Loucy (cell line): ENCODE data around the gene CCDC61.
A peak's percentile ranks its signal among the peaks of the same experiment; 100 is the strongest.

Experiments
- H2AFZ ChIP-seq: fragments of 200-600 bp; sonication (generic); 2 replicates; pipeline ENCODE4 v1.6.0; 2016; ENCODE audit warnings: antibody characterized with exemption, mild to moderate bottlenecking, low read length, moderate library complexity
- H3F3A ChIP-seq: fragments of 200-600 bp; 2 replicates; pipeline ENCODE4 v1.6.0; 2016; ENCODE audit warnings: antibody characterized with exemption, low read depth, mild to moderate bottlenecking
- H3K27me3 ChIP-seq: fragments of 200-600 bp; sonication (generic); 2 replicates; pipeline ENCODE4 v1.6.1; 2014; ENCODE audit warnings: low read length, mild to moderate bottlenecking; ENCODE audit not compliant: insufficient read depth, poor library complexity, severe bottlenecking
- H3K36me3 ChIP-seq: fragments of 200-600 bp; sonication (generic); 2 replicates; pipeline ENCODE4 v1.6.1; 2016; ENCODE audit warnings: low read length; ENCODE audit not compliant: insufficient read depth
- H3K4me1 ChIP-seq: fragments of 200-600 bp; sonication (generic); 2 replicates; pipeline ENCODE4 v1.5.1; 2014; ENCODE audit warnings: low read length, mild to moderate bottlenecking; ENCODE audit not compliant: insufficient read depth, poor library complexity, severe bottlenecking
- H3K4me2 ChIP-seq: fragments of 200-600 bp; sonication (generic); 2 replicates; pipeline ENCODE4 v1.6.0; 2014; ENCODE audit warnings: antibody characterized with exemption, low read length, low read depth, mild to moderate bottlenecking; ENCODE audit not compliant: poor library complexity, severe bottlenecking
- H3K4me3 ChIP-seq: fragments of 200-600 bp; sonication (generic); 2 replicates; pipeline ENCODE4 v1.5.1; 2014; ENCODE audit warnings: low read length, mild to moderate bottlenecking, mixed read lengths; ENCODE audit not compliant: poor library complexity, severe bottlenecking
- H3K79me2 ChIP-seq: fragments of 200-600 bp; sonication (generic); 2 replicates; pipeline ENCODE4 v1.6.1; 2014; ENCODE audit warnings: low read length; ENCODE audit not compliant: insufficient read depth
- H3K9ac ChIP-seq: fragments of 200-600 bp; sonication (generic); 2 replicates; pipeline ENCODE4 v1.6.0; 2014; ENCODE audit warnings: mild to moderate bottlenecking, low read depth, low read length, moderate library complexity; ENCODE audit not compliant: poor library complexity, severe bottlenecking
- H3K9me2 ChIP-seq: fragments of 200-600 bp; sonication (generic); replicated peaks from 2 replicates; pipeline ENCODE4 v1.6.1; 2016; ENCODE audit warnings: low read depth, low read length, mixed read lengths
- H3K9me3 ChIP-seq: fragments of 200-600 bp; sonication (generic); 2 replicates; pipeline ENCODE4 v1.6.1; 2014; ENCODE audit warnings: mild to moderate bottlenecking, antibody characterized with exemption, low read length, low read depth; ENCODE audit not compliant: insufficient read depth
- H4K20me1 ChIP-seq: fragments of 200-600 bp; sonication (generic); 2 replicates; pipeline ENCODE4 v1.6.0; 2014; ENCODE audit warnings: antibody characterized with exemption, low read length, mild to moderate bottlenecking; ENCODE audit not compliant: insufficient read depth, poor library complexity, severe bottlenecking
- CTCF ChIP-seq: fragments of 200-600 bp; sonication (generic); conservative IDR thresholded peaks from 2 replicates; pipeline ENCODE4 v1.5.1; 2014; ENCODE audit warnings: mild to moderate bottlenecking, antibody characterized with exemption, low read length
- EZH2phosphoT487 ChIP-seq: fragments of 200-600 bp; IDR thresholded peaks from 2 replicates; pipeline ENCODE4 v1.6.1; 2018; ENCODE audit warnings: antibody characterized with exemption, mild to moderate bottlenecking, moderate library complexity, borderline replicate concordance

Gene CCDC61

GRCh38 chr19:45959517-45960025 is 35.7 kb upstream of the CCDC61 start:
- Histone ChIP-seq H2AFZ (no peak overlapping the region), H4K20me1 (no peaks in the 10 kb centered on the region), H3K27me3 (no peaks in the 10 kb centered on the region), H3K36me3 (no peaks in the 10 kb centered on the region), H3K9ac (no peak overlapping the region), H3K4me1 (peaks cover 20% of the 10 kb centered on the region), H3K4me2 (no peak overlapping the region), H3F3A (no peaks in the 10 kb centered on the region), H3K4me3 (no peak overlapping the region), H3K79me2 (no peaks in the 10 kb centered on the region), H3K9me2 (no peaks in the 10 kb centered on the region), H3K9me3 (no peaks in the 10 kb centered on the region)
- TF ChIP-seq EZH2phosphoT487: no peak
- no peak for TF ChIP-seq CTCF

GRCh38 chr19:45960595-45961235 is 34.6 kb upstream of the CCDC61 start:
- no peak overlapping the region for H3K4me3 ChIP-seq
- H3K4me1 ChIP-seq: peaks cover 12% of the 10 kb centered on the region
- H3K27me3 ChIP-seq: no peaks in the 10 kb centered on the region
- H3K9ac ChIP-seq: no peak overlapping the region
- H3F3A ChIP-seq: no peaks in the 10 kb centered on the region
- H3K4me2 ChIP-seq: no peak overlapping the region
- no peaks in the 10 kb centered on the region for H3K9me2 ChIP-seq
- H3K9me3 ChIP-seq: no peaks in the 10 kb centered on the region
- H4K20me1 ChIP-seq: no peaks in the 10 kb centered on the region
- H3K36me3 ChIP-seq: no peaks in the 10 kb centered on the region
- no peaks in the 10 kb centered on the region for H3K79me2 ChIP-seq
- H2AFZ ChIP-seq: no peak overlapping the region
- TF ChIP-seq CTCF (0 out of 2 replicates have a peak, but pooled peaks have one; percentile 20), EZH2phosphoT487 (no peak)

GRCh38 chr19:45962021-45962420 is 33.2 kb upstream of the CCDC61 start:
- Histone ChIP-seq H3K79me2 (no peaks in the 10 kb centered on the region), H3K36me3 (no peaks in the 10 kb centered on the region), H3K4me2 (no peak overlapping the region), H2AFZ (no peak overlapping the region), H3K9me2 (no peaks in the 10 kb centered on the region), H3K4me3 (no peak overlapping the region), H3K9me3 (no peaks in the 10 kb centered on the region), H4K20me1 (no peaks in the 10 kb centered on the region), H3K9ac (no peak overlapping the region), H3F3A (no peaks in the 10 kb centered on the region), H3K27me3 (no peaks in the 10 kb centered on the region), H3K4me1 (no peaks in the 10 kb centered on the region)
- no peak for TF ChIP-seq CTCF
- TF ChIP-seq EZH2phosphoT487: no peak
